Body of pancreas (tissue), 4 donors: ENCODE measurements around the gene HDAC6.

ENCODE experiments used
- CTCF ChIP-seq, 7 experiments: fragments of 450-650 bp in 4 of 7; fragments of 200-600 bp in 3 of 7; sonication (generic) in 3 of 7; IDR thresholded peaks; one replicate each; pipeline ENCODE4 v1.5.1; 2016 to 2019; ENCODE audit warnings: antibody characterized with exemption in 7 of 7
- POLR2A ChIP-seq, 3 donors: fragments of 450-650 bp; IDR thresholded peaks; one replicate each; pipeline ENCODE4 v1.6.1; 2016; ENCODE audit warnings: antibody characterized with exemption in 3 of 3, mild to moderate bottlenecking in 2 of 3

DNA sequence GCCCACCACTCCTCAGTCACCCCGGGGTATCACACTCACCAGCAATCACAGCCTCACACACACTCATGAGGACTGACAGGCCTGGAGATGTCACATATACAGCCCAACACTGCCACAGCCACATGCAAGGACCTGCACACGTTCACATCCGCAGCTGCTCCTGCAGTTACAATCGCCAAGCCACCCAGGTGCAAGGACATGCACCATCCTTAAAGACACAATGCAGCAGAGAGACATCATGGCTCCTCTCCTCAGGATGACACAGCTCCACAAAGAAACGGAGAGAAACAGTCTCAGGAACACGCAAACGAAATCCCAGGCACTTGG is 32.5 kb downstream of the HDAC6 start:
- TF ChIP-seq CTCF (IDR thresholded peaks at IDR 0.05) (no peak), POLR2A (IDR thresholded peaks at IDR 0.05) (no peak)
